Lung (tissue), 12 donors: ENCODE results near the gene ABCG4. TPM values are rescaled to one million over a fixed set of nuclear protein-coding genes. Genes with fewer than 3 reads are reported as not detected.

ENCODE experiments used
- ATAC-seq: fragments of 200-7000 bp; cut with Tn5 transposase; one replicate; pipeline ENCODE4 v1.9.1; 2020; ENCODE audit warnings: moderate number of reproducible peaks; ENCODE audit not compliant: insufficient read depth, low FRiP score
- DNase-seq, 3 donors: peaks; one replicate each; pipeline ENCODE4 v3.0.0-alpha.2; 2013 to 2017
- H3K27ac ChIP-seq, 2 donors: one replicate each; pipeline ENCODE4 v1.5.1; 2013; ENCODE audit warnings: mild to moderate bottlenecking in 2 of 2, moderate library complexity in 2 of 2, control low read depth in 1 of 2, inconsistent platforms in 1 of 2, low read depth in 1 of 2, low read length in 1 of 2
- H3K27me3 ChIP-seq, 3 donors: one replicate each; pipeline ENCODE4 v1.5.1; 2013; ENCODE audit warnings: low read length in 2 of 3; ENCODE audit not compliant: control insufficient read depth in 3 of 3, insufficient read depth in 3 of 3
- H3K36me3 ChIP-seq, 4 donors: one replicate each; pipeline ENCODE4 v1.5.1; 2013; ENCODE audit warnings: low read length in 4 of 4, mild to moderate bottlenecking in 1 of 4, moderate library complexity in 1 of 4; ENCODE audit not compliant: control insufficient read depth in 4 of 4, insufficient read depth in 4 of 4
- H3K4me1 ChIP-seq, 5 donors: one replicate each; pipeline ENCODE4 v1.5.1; 2013; ENCODE audit warnings: low read length in 5 of 5, mild to moderate bottlenecking in 2 of 5, moderate library complexity in 1 of 5; ENCODE audit not compliant: control insufficient read depth in 5 of 5, insufficient read depth in 5 of 5
- H3K4me3 ChIP-seq: one replicate; pipeline ENCODE4 v1.5.1; 2013; ENCODE audit warnings: mild to moderate bottlenecking, control low read depth, moderate library complexity
- H3K9ac ChIP-seq, 2 donors: one replicate each; pipeline ENCODE4 v1.5.1; 2013; ENCODE audit warnings: low read length in 2 of 2, control low read depth in 1 of 2; ENCODE audit not compliant: insufficient read depth in 1 of 2
- H3K9me3 ChIP-seq, 4 donors: one replicate each; pipeline ENCODE4 v1.5.1; 2013; ENCODE audit warnings: low read length in 3 of 4, mild to moderate bottlenecking in 1 of 4, moderate library complexity in 1 of 4; ENCODE audit not compliant: control insufficient read depth in 4 of 4, insufficient read depth in 3 of 4
- CTCF ChIP-seq: IDR thresholded peaks from 2 replicates; pipeline ENCODE4 v1.5.1; 2012; ENCODE audit warnings: mild to moderate bottlenecking; ENCODE audit errors: control extremely low read depth, extremely low read depth
- WGBS, 2 donors: extraction: QIAGEN DNeasy Blood & Tissue Kit; methylation state at CpG; one replicate each; pipeline ENCODE4 v1.1.7; 2013; 5-methylcytosine and 5-hydroxymethylcytosine counted together
- polyA plus RNA-seq, 2 donors: library from polyadenylated mRNA; stranded (reverse); fragments of 200-250 nt; gene quantifications; one replicate each; pipeline ENCODE4 v1.2.1, GENCODE V29; 2013
- total RNA-seq, 2 donors: library from RNA; depleted of rRNA in 1 of 2; stranded (reverse); fragments of >200 nt in 1 of 2; gene quantifications; one replicate each; pipeline ENCODE4 v1.2.1, GENCODE V29; 2014 to 2021
- donor health status: control.
- donor health status: control.
- donor health status: Bipolar disorder and iron deficiency.
- donor health status: healthy.
- donor health status: DM: yes; HTN: yes; CAD: no.

The ABCG4 gene
- total and polyA plus RNA-seq, 4 donors = 0.03 to 0.28 (median 0.10) TPM; not detected in 1

GRCh38 chr11:119204066-119204465 lies 55.2 kb downstream of the ABCG4 start:
- Histone ChIP-seq H3K36me3 (no peaks in the 10 kb centered on the region), H3K27ac (no peak overlapping the region), H3K9ac (no peak overlapping the region), H3K9me3 (no peaks in the 10 kb centered on the region), H3K4me3 (no peak overlapping the region), H3K27me3 (no peaks in the 10 kb centered on the region), H3K4me1 (peaks cover 0 to 16% (median 2%) of the 10 kb centered on the region in 5 donors)
- no peak for DNase-seq
- TF ChIP-seq CTCF = no peak
- WGBS, 2 donors = 94 to 98% methylated on average over 9 of the region's 9 CpGs
- ATAC-seq = no peak

- no peak for TF ChIP-seq CTCF
- Histone ChIP-seq H3K4me3 (no peak overlapping the region), H3K36me3 (no peaks in the 10 kb centered on the region), H3K9ac (no peak overlapping the region), H3K9me3 (no peaks in the 10 kb centered on the region), H3K27ac (peak overlapping the region in 1 of 2 donors; percentile 31), H3K27me3 (no peaks in the 10 kb centered on the region), H3K4me1 (peaks cover 0 to 16% (median 2%) of the 10 kb centered on the region in 5 donors)
- ATAC-seq = no peak
- no peak for DNase-seq
- 21 to 47% methylated on average over 10 of the region's 10 CpGs for WGBS, 2 donors
Measured at GRCh38 chr11:119205080-119205479, 56.2 kb downstream of the ABCG4 start.

GRCh38 chr11:119205574-119206510 lies 57.0 kb downstream of the ABCG4 start, which contains the start of gene CBL:
TSS of gene CBL (plus strand) at chr11:119206339. CDS start at chr11:119206418, 79 bp downstream.
- peak; percentile 97 for ATAC-seq
- H3K4me1 ChIP-seq = peaks cover 0 to 16% (median 2%) of the 10 kb centered on the region in 5 donors
- no peaks in the 10 kb centered on the region for H3K36me3 ChIP-seq
- peak within 1 kb of the TSS; percentile 96 for H3K27ac ChIP-seq
- WGBS, 2 donors = 1% methylated on average over 58 to 88 of the region's 88 CpGs
- TF ChIP-seq CTCF = peak; percentile 78
- H3K9me3 ChIP-seq = no peaks in the 10 kb centered on the region
- no peaks in the 10 kb centered on the region for H3K27me3 ChIP-seq
- peak within 1 kb of the TSS; percentile 84 for H3K4me3 ChIP-seq
- peak; percentile 96 to 97 (median 96) for DNase-seq
- peak within 1 kb of the TSS in 1 of 2 donors; percentile 70 for H3K9ac ChIP-seq
